ENCODE data around the gene PCAT6.
A peak's percentile ranks its signal among the peaks of the same experiment; 100 is the strongest.
"Not testable (repeated sequence)": the region's sequence is repeated elsewhere in the genome, so short reads cannot be mapped to it uniquely, and the experiment has no call there.

Gene PCAT6

DNA sequence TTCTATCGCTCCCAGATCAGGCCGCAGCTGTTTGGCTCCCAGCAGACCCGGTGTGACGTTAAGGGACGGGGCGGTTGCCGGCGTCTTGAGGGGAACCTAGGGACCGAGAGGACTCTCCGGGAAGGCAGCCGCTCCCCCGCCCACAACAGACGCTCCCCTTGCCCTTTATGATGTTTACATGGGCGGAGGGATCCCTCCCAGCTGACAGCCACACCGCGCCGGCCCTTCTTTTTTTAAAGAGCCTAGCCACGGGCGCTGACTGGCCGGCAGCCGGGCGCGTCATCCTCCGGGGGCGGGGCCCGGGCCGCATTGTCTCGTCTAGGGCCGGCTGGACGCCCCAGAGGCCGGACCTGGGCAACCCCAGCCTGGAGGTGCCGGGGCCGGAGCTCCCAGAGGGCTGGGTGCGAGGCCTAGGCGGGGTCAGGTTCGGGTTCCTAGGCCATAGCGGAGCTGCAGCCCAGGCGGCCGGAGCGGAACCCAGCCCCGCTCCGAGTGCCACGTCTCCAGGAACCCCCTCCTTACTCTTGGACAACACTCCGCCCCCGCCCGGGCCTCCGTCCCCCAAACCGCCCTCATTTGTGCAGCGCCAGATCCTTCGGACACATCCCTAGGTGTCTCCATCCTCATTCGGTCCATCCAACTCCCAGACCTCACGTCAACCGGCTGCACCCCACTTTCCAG, at the start of gene PCAT6:
TSS of gene PCAT6 (plus strand) at position 340 of the 681 bp plus-strand sequence.
- DNase-seq = peak; percentile 81

DNA sequence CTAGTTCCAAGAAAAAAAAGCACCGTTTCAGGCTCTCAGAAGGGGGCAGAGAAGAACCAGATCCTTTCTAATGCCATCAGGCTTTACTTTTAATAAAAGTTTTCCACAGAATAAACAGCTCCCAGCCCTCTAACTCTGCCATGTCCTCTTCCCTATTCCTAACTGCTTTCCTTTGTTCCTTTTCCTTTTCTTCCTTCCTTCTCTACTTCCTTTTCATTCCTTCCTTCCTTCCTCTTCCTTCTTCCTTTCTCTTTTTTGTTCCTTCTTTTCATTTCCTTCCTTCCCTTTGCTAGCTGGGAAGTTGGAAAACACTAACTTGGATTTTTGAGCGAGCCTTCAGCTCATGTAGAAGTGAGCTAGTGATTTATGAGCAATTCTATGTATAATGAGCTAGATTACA, 48.7 kb upstream of the PCAT6 start:
- no peak for DNase-seq

- DNase-seq = no peak
These were observed 45.0 kb upstream of the PCAT6 start for GRCh38 chr1:202765721-202766120.

DNA sequence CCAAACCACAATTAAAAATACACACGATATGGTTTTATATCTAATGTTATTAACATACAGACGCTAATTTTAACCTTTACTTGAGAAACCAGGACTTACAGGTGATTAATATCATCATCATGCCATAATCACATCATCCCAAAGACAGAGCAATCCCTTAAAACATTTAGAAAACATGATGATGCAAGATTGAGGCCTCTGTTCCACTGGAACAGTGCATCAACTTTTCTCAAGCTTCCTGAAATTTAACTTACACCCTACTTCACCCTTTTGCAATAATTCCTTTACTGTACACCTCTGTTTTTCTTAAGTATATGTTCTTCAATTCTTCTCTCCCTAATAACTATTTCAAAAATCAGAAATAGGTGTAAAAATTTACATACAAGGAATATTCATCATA, 40.6 kb upstream of the PCAT6 start:
- DNase-seq = no peak

DNA sequence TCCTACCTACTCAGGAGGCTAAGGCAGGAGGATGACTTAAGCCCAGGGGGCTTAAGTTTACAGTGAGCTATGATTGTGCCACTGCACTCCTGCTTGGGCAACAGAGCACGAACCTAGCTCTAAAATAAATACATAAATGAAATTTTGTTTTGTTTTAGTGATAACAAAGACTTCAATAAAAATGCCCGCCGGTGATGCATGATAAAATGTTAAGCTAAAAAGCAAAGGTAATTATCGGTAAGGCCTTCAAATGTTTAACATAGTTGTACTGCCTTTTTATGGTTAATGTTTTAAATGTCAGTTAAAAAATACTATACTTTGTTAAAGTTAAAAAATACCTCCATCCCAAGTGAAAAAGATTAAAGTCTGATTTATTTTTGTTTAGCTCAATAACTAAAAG, 29.6 kb upstream of the PCAT6 start:
- DNase-seq = no peak

GRCh38 chr1:202786804-202787203, 23.9 kb upstream of the PCAT6 start:
- DNase-seq = no peak

- no peak for DNase-seq
These were observed 22.0 kb upstream of the PCAT6 start for GRCh38 chr1:202788800-202789199.

DNA sequence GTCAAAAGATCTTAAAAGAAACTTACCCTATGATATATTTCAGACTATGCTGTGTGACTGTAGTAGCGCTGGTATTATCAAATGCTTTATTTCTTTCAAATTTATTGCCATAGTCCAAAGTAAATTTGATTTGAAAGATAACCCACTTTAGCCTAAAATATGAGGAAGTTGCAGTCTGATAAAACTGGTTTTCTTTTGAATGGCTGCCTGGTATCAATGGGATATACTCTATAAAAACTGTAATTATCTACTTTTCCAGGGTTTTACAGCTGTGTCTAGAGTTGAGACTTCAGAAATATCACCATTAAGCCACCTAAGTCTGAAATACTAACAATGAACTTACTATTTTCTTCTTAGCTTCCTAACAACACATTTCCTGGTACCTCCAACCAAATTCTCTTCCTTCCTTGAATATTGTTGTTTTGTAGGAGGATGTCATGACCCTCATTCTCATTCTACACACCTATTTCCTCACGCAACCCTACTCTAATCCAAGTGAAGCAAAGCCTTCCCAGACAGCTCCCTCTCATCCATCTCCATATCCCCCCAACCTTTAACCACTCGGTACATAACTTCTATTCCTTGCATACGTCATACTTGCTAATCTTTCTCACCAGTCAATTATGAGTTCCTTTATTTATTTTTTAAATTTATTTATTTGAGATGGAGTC, 19.5 kb upstream of the PCAT6 start:
- no peak for DNase-seq

DNA sequence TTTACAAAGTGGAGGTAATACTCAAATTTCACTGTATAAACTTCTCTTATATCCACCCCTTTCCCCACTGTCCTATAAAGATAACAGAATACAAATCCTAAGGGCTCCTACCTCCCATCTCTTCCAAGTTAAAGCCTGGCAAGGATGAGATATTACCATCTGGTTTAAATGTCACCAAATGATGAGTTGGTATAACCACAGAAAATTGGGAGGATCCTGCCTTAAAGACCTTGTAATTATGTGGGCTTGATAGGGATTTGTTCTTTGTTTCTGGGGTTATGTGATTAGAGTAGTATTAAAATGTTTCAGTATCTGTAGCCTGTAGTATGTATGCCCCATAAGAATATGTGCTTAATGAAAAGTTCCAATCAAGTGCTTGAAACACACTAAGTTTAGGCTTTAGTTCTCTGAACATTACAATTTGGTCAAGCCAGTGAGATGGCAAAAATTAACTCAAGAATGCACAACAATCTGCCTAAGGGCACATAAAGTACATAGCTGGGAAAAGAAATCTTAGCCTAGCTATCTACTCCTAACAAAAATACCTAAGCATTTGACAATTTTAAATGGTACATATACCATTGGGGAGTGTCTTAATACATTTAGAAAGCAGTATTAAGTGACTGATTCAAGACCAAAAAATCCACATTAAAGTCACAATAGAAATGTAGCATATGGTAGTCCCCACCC, 16.6 kb upstream of the PCAT6 start:
- DNase-seq = no peak

GRCh38 chr1:202794931-202795330, 15.8 kb upstream of the PCAT6 start:
- DNase-seq = not testable (repeated sequence)

GRCh38 chr1:202796670-202797069, 14.1 kb upstream of the PCAT6 start:
- DNase-seq = no peak

DNA sequence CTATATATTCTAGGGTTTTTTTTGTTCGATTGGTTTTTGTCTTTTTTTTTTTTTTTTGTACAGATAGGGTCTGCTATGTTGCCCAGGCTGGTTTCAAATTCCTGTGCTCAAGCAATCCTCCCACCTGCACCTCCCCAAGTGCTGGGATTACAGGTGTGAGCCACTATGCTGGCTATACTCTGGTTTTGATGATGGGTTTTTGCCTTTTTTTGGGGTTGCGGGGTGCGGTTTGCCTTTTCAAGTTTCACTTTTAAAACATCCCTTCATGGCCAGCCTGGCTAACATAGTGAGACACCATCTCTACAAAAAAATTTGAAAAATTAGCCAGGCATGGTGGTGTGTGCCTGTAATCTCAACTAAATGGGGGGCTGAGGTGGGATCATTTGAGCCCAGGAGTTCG, 12.5 kb upstream of the PCAT6 start:
- no peak for DNase-seq

DNA sequence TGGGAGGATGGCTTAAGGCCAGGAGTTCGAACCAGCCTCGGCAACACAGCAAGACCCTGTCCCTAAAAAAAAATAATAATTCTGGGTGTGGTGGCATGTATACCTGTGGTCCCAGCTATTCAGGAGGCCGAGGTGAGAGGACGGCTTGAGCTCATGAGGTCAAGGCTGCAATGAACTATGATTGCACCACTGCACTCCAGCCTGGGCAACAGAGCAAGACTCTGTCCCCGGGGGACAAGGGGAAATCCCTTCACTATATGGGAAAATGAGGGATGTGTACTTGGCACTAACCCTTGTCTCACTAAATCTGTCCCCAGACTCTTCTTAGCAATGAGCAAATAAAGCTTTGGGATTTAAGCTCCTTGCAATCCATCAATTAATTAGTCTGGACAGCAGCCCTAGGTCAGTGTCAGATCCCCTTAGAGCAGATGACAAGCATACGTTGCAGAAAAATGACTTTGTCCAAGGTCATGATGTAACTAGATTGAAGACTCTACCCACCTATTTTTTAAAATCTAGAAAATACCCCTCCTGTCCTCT, 11.9 kb upstream of the PCAT6 start:
- no peak for DNase-seq

GRCh38 chr1:202800742-202801141, 10.0 kb upstream of the PCAT6 start:
- DNase-seq = no peak

DNA sequence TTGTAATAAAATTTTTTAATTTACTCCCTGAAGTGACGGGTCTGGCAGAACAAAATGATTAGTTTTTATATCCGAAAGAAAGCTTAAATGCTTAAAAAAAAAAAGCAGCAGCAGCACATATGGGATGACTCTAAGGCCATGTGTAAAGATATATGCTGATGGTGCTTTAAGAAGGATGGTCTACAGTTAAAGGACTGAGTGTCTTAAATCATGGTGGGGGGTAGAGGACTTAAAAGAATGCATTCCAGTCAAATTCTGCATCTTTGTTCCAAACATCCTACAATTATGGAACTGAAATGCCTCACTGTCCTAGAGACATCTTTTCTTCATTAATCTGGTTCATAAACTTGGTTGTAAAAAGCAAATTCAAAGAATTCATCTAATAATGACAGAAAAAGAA, 9.6 kb upstream of the PCAT6 start:
- DNase-seq = no peak

DNA sequence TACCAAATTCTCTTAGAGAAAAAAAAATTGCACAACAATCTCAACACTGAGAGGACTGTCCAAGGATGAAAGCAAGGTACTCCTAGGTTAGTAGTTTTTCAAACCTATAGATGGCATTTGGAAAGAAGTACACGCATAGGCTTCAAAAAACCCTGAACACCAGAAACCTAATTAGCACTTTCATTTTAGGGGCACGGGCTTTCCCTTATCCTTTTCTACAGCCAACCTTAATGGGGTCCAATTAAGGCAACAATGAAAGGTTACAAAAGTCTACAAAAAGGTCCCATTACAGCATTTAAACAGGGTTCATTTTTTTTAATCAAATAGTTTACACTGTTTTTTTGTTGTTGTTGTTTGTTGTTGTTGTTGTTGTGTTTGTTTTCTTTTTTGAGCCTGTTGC, 8.7 kb upstream of the PCAT6 start:
- DNase-seq = no peak

- DNase-seq = no peak
These were observed 7.5 kb upstream of the PCAT6 start for GRCh38 chr1:202802998-202803932.

DNA sequence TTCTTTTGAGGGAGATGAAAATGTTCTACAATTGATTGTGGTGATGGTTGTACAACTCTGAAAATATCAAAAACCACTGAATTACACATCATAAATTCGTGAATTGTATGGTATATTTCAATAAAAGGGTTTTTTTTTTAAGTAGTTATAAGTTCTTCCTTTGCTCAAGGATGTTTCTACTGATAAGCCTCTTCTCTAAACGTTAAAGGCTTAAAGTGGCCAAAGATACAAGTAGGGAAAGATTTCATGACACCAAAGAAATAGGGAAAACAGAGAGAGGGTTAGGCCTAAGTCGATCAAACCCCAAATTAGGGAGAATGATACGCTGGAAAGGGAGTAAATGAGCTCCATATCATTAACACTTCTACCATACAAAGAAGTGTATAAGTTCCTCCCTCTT, 6.6 kb upstream of the PCAT6 start:
- no peak for DNase-seq

- DNase-seq = no peak
These were observed 4.6 kb upstream of the PCAT6 start for GRCh38 chr1:202805886-202806844.

GRCh38 chr1:202806845-202807450, 3.8 kb upstream of the PCAT6 start:
- DNase-seq = peak; percentile 15

- DNase-seq = peak; percentile 27
These were observed 3.3 kb upstream of the PCAT6 start for GRCh38 chr1:202807451-202807925.
